ENCODE measurements around the gene FAM9A.

FAM9A gene

DNA sequence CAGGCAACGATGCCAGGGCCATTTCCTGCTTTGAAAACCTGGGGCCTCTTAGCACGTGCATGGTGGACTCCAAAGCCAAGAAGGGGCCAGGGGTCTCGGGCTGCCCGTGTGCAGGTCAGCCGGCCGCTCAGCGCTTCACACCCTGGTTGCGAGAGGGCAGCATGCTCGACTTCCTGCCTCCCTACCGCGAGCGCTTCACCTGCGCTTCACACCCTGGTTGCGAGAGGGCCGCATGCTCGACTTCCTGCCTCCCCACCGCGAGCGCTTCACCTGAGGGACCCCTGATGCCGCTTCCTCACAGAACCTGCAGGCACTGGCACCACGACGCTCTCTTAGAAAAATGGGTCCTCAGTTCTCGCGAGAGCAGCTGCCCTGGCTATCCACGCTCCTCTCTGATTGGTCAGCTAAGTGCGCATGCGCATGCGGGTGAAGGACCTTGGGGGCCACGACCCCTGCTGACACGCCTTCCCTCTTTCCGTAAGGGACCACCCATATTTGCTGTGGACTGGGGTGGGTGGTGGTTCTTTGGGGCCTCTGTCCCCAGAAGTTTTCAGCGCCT, at the start of gene FAM9A:
Gene FAM9A, minus strand, starts transcription at position 343 of the 559 bp plus-strand sequence. CDS start 1,212 bp downstream, outside the sequence.
- no peak for DNase-seq

DNA sequence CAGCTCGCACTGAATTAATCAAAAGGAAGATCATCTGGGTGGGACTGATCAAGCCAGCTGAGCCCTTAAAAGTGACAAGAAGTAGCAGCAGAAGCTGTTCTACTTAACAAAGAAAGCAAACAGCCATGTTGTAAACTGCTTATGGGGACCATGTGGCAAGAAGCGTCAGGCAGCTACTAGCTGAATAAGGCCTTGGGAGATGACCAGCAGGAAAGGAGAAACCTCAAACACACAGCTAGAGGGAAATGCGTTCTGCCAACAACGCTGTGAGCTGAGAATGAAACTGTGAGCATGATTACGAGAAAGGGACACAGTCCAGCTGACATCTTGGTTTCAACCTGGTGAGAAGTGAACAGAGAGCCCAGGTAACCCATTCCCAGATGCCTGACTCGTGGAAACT, 49.3 kb upstream of the FAM9A start:
- DNase-seq = no peak

DNA sequence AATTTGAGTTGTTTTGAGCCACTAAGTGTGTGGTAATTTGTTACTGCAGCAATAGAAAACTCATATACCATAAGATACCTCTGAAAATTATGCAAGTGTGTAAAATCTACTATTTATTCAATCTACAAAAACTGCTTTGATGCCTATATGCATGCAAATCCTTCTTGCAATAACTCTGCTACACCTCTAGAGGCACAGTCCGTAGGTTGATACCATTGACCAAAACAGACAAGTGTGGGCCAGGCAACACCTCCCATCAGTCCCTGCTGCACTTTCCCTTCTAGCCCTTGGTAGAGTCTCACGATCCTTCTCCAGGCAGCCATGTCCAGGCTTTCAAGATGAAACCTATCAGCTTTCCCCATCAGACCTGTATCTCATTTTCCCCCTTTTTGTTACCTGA, 48.8 kb upstream of the FAM9A start:
- no peak for DNase-seq

DNA sequence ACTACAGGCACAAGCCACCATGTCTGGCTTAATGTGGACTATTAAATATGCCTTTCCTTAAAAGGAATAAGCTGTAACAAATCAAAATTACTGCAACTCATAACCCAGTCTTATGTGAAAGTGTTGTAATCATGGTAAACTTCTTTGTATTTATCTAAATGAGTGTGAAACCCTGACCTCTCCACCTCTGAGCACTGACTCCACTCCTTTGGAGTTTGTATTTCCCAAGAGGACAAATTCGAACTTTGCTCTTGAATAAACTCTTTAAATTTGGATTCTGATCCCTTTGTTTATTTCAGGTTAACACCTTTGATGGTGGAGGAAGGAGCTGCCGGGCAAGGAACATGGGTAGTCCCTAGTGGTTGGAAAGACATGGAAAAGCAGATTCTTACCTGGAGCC, 48.3 kb upstream of the FAM9A start:
- DNase-seq = no peak

DNA sequence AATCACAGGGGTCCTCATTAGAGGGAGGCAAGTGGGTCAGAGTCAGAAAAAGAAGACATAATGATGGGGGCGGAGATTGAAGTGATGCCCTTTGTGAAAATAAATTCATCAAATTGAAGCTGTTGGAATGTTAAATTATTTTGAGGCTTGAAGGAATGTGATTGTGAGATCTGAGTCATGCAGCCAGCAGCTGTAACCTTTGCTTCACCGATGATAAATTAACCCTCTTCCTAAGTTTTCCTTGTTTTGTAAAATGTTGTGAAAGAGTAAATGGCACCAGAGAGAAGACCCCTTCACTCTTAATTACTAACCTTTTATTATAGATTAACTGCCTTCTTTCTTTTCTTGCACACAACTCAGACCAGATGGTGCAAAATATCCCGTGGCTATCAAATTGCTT, 47.7 kb upstream of the FAM9A start:
- no peak for DNase-seq

DNA sequence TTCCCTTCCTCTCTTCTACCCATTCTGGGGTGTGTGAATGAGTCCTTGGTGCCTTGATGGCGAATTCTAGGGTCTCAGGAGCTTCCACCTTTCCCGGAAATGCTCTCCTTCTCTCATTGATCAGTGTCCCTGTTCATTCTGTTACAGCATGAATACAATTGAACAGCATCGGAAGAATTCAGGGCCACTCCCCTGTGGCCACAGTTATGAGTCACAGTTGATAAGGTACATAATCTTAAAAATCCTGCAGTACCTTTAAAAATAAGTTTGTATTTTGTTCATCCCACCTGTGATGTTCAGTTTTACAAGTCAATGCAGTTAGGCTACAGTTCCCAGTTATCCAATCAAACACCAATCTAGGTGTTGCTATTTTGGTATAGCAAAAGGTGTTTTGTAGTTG, 47.3 kb upstream of the FAM9A start:
- DNase-seq = no peak

DNA sequence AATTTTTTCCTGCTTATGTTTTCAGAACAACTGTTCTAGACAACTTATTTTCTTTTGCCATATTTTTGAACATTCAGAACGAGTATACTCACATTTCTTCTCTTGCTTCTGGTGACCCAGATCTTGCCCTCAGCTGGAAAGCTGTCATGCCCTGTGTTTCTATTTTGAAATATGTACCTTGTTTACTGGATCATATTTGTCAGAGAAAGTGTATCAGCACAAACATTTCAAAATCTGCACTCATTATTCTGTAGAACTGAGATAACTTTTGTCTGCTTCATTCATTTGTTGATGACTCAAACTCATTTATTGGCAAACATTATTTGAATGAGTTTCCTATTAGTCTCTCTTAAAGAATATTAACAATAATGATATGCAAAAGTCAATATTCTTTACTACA, 46.2 kb upstream of the FAM9A start:
- no peak for DNase-seq

DNA sequence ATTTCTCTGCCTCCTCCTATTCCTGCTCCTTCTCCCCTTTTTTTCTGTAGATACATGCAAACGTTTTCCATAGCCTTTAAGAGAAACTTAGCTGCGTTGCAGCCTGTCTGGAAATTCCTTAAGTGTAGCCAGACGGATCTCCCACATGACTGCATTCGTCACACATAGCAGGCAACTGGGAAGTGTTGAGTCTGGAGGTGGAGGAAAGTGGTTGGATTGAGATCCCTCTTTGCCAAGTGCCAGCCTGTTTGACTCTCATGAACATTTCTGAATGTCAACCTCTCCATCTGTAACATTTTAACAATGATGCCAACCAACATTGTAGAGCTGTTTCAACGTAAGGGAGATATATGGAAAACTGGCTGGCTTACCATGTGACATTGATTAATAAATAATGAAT, 45.1 kb upstream of the FAM9A start:
- no peak for DNase-seq

DNA sequence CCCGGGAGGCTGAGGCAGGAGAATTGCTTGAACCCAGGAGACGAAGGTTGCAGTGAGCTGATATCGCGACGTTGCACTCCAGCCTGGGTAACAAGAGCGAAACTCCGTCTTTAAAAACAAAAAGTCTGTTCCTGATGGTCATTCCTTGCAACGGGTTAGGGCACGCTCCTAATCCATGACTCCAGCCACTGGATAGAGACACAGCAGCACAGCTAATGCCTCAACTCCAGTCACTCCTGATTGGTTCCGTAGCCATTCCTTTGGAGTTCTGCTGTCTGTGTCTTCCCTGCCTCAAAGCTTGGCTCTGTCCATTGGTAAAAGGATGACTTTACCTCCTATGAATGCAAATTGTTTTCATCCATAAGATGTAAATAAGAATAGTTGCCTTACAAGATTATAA, 44.3 kb upstream of the FAM9A start:
- DNase-seq = no peak

DNA sequence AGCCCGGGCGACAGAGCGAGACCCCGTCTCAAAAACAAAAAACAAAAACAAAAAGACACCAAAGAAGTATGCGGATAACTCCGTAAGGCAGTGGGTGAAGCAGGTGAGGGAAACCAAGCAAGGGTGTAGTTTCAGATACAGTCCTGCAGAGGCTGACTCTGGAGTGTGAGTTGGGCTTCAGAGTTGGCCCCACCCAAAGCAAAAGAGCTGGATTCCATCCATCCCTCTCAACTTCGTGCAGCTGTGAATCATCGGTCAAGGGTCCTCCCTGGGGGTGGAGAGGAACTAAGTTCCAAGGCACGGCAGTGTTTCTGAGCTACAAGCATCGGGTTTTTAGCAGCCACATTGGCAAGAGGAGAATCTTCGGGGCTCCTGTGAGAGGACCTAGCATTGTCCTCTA, 43.9 kb upstream of the FAM9A start:
- DNase-seq = no peak

DNA sequence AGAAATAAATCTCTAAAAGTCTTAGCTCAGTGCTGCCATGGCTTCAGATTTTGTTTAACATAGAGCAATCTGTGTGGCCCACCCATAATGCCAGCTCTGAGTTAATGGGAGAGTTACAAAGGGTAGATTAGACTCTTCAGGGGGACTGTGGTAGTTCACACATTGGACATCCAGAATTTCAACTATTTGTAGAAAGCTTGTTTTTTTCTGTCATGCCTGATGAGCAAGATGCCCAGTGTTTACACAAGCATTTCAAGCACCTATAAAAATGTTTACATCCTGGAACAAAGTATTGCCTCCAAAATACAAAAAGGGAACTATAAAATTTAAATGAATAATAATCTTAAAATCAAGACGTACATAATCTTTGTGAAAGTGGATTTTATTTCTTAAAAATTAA, 43.0 kb upstream of the FAM9A start:
- DNase-seq = no peak

DNA sequence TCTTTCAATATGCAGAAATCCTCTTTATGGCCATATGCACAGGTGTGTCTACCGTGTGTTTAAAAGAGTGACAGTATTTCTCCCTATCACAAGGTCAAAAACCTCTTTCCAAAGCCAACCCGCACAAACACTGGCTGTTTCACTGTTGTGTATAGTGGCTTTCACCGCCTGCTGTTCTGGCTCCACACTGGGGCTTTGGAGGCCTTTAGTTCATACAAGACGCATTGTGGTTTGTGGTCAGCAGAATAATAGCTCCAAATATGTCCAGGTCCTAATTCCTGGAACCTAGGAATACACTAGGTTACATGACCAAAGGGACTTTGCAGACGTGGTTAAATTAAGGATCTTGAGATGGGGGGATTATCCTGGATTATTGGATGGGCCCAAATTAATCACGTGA, 40.7 kb upstream of the FAM9A start:
- DNase-seq = no peak

DNA sequence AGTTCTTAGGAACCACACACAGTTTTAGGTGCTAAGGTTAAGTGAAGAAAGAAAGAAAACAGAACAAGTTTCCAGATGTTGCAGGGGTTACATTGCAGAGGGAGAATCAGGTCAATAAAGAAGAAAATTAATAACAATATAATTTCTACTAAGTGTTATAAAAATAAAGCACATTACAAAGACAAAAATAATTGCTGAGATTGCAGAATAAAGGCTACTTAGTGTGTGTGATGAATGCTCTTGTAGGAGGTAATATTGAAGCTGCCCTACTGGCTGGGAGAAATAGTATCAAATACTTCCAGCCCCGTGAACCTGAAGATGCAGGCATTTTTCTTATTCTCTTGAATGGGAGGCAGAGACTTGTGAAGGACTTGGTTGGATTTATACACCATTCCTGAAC, 33.2 kb upstream of the FAM9A start:
- no peak for DNase-seq

DNA sequence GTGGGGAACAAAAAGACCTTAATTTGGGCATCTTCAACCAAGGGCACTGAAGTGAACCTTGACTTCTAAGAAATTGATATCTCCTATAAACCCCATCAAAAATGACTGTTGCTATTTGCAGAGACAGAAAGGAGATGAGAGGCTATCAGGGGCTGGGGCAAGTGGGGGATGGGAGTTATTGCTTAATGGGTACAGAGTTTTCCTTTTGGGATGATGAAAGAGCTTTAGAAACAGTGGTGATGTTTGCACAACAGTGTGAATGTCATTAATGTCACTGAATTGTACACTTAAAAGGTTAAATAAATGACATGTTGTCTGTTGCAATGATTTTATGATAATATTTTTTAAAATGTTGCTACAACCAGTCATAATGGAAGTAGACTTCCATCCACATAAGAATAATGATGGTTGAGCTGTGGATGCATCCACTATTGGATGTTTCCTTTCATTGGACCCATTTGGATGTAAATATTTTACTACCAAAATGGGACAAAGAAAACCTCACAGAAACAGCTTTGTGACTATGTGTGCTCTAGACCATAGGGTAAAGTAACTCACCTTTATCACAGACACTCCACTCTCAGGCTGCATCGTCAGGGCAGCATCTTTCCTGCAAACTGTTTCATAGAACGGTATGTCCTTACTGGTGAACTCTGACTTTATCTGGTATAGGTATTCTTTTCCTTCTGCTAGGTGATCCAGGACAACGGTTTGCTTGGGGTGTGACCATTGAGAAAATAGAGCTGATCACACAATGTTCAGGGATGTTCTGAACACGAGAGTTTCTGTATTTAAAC, 31.6 kb upstream of the FAM9A start:
- DNase-seq = no peak

DNA sequence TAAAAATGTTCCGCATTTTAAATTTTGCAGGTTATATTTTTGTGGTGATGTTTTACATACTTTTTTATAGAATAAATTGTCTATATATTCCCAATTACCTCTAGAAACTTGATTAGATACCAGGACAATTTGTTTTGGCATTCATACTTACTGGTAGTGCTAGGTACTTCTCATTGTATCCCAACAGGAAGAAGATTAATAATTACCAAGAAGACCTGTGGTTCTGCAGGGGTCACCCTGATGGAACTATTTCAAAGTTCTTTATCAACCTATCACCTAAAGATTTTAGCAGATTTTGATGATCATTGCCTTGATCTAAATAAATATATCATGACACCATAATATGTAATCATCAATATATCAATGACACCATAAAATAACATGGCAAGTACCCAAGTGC, 22.5 kb upstream of the FAM9A start:
- no peak for DNase-seq

DNA sequence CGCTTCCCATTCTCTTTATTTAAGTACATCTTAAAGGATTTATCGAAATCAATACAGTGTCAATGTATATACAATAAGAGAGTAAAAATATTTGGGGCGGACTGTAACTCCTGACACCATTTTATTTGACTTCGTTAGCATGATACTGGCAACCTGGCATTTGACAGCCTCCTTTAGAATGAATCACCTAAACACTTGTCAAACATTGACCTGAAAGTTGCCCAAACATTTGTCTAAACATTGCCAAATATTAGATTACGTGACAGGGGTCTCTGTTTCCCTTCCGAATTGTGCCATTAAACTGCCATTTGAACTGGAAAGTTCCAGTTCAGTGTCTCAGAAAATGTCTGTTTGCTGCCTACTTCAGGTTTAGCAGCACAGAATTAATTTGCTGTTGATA, 20.8 kb upstream of the FAM9A start:
- no peak for DNase-seq

DNA sequence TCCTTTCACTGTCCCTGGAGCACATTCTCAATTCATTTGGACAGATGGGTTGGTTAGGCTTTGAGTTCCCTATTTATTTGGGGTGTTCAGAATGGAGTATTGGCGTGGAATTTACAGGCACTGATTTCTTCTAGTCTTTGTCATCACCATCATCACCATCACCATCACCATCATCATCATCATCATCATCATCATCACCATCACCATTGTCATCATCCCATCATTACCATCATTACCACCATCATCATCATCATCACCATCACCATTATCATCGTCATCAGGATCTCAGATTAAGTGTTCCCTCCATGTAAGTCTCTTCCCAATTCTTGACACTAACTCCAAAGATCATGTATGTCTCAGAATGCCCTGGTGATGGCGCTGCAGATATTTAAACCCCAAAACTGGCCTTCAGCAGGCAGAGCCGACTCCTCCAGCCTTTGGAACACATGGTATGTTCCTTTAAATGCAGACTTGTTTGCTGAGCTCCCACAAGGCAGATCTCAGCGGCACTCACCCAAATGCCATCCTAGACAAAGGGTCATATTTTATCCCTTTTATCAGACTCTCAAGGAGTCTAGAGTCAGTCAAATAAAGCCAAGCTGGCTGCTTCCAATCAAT, 19.8 kb upstream of the FAM9A start:
- DNase-seq = no peak

DNA sequence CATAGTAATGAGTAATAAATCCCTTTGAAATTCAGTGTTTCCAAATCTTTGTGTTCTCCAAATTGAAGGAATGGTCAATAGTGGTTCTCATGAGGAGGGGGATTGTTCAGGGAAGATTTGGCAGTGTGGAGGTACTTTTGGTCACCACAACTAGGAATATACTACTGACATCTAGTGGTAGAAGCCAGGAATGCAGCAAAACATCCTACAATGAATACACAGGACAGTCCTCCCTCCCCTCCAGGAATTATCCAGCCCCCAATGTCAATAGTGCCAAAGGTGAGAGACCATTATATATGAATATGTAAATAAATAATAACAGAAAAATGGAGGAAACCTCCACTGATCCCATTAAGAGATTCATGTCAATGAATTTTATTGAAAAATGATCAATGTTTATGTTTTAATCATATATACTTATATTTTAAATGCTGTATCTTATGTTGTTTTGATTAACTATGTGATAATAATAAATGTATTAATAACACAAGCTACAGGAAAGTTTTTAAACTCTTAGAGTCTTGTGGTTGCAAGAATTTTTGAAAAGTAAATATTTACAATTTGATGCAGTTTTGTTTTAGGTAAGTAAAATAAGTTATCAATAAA, 14.4 kb upstream of the FAM9A start:
- DNase-seq = no peak

DNA sequence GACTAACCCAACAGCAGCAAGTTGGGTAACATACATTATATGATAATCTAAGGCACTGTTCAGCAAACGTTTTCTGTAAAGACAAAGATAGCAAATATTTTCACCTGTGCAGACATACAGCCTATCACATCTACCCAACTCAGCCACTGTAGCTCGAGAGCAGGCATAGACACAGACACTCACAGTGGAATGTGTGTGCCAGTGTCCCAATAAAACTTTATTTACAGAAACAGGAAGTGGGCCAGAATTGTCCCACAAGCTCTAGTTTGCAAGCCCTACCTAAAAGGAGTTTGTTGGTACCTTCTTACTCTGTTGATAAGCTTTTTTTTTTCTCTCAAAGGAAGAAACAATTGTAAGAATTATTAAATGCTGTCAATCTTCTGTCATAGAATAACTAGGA, 11.9 kb upstream of the FAM9A start:
- no peak for DNase-seq

DNA sequence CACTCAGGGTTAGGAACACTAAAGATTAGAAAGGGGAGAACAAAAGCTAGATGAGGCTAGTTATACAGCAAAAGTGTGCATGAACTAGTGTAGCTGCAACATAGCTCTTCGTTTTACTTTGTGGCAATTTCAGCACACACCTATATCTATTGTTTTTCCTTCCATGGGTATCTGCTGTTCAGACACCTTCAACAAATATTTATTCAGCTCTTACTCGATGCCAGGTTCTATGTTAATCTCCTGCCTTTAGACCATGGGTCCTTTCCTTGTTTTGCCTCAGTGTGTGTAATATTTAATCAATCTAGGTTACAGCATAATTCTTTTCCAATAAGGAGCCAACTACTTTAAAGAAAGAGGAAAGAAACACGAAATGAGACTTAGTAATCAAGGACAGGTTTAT, 10.4 kb upstream of the FAM9A start:
- DNase-seq = no peak

DNA sequence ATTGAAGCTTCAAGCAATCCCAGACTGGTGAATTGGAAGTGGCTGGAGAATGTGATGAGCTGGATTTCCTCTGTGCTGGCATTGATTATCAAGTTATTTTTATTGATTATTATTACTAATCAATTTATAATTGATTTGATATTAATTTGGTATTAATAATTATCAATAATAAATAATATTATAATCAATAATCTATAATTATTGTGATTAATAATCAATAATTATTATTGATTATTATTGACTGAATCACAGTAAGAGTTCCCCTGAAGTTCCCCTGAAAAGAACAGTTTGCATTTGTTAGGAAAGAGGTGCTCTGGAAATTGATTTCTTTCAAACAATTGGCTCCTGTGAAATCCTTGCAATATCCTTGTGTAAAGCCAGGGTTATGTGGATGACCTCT, 7.5 kb upstream of the FAM9A start:
- DNase-seq = no peak

DNA sequence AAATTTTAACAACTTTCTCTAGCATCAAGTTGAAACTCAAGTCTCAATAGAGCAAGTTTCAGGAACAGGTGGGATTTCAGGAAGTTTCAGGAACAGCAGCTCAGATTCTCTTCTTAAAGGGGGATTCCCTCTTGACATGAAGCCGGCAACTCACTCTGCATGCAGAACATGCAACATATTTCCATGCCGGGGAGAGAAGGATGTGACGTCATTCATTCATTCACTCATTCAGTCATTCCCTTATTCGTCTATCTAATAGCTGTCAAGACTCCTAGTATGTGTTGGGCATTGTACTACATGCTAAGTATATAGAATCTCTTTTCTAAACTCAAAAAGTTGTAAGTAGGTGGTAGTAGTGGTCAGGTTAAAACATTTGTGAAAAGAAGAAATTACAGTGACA, 4.8 kb upstream of the FAM9A start:
- no peak for DNase-seq

DNA sequence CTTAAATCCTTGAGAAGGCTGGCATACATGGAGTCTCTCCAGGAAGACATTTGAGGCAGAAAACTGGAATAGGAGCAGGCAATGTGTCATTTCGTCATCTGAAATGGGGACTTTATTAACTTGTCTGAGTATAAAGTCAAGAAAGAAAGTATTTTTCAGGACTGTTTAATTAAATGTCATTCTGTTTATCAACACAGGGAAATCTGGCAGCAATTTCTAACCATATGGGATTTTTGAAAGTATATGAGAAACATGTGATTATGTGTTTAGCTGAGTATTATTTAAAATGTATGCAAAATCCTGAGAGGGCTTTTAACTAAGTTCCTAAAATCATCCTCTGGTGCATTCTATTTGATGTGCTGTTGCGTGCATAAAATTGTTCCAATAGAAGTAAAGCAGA, 3.9 kb upstream of the FAM9A start:
- no peak for DNase-seq

DNA sequence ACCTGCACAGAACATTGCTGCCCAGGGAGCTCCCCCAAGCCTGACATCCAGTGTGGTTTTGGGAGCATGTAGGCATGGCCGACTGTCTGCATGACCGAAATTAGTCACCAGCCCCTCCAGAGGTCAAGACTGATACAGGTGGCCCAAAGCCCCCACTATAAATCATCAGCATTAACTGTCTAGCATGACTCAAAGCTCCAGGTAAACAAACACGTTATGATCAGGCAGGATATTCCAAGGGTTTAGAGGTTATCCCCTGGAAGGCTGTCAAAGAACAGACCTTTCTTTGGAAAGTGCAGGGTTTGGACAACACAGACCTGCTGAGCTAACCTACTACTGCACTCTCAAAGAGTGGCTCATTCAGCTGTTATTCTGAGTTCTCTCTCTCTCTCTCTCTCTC, 2.1 kb upstream of the FAM9A start:
- no peak for DNase-seq
